GM12865 (cell line): ENCODE measurements around the gene PIK3CB.

ENCODE experiments used
- DNase-seq: peaks from one replicate; pipeline ENCODE4 v3.0.0; 2010; ENCODE audit warnings: low read depth
- H3K4me3 ChIP-seq: 2 replicates; pipeline ENCODE4 v1.5.1; 2011; ENCODE audit warnings: mild to moderate bottlenecking, low read depth, low read length, control low read depth
- CTCF ChIP-seq: IDR thresholded peaks from 2 replicates; pipeline ENCODE4 v1.5.1; 2011; ENCODE audit warnings: low read length, control low read depth, low read depth, inconsistent platforms; ENCODE audit not compliant: insufficient read depth; ENCODE audit errors: missing control alignments

PIK3CB gene

GRCh38 chr3:138873471-138874278, 38.9 kb upstream of the PIK3CB start:
- H3K4me3 ChIP-seq, result no peak overlapping the region
- TF ChIP-seq CTCF, result no peak
- no peak for DNase-seq

- no peak for TF ChIP-seq CTCF
- H3K4me3 ChIP-seq, result no peak overlapping the region
- no peak for DNase-seq
Measured at GRCh38 chr3:138872632-138873031, 37.9 kb upstream of the PIK3CB start.

- DNase-seq, result no peak
- no peak for TF ChIP-seq CTCF
- no peak overlapping the region for H3K4me3 ChIP-seq
Measured at GRCh38 chr3:138867996-138868395, 33.3 kb upstream of the PIK3CB start.

- DNase-seq, result no peak
- no peak overlapping the region for H3K4me3 ChIP-seq
- no peak for TF ChIP-seq CTCF
Measured at GRCh38 chr3:138863776-138864113, 29.0 kb upstream of the PIK3CB start.

GRCh38 chr3:138862924-138863775, 28.4 kb upstream of the PIK3CB start:
- no peak for TF ChIP-seq CTCF
- DNase-seq, result no peak
- no peak overlapping the region for H3K4me3 ChIP-seq

GRCh38 chr3:138862531-138862923, 27.8 kb upstream of the PIK3CB start:
- H3K4me3 ChIP-seq, result no peak overlapping the region

More at GRCh38 chr3:138862531-138862923, 27.8 kb upstream of the PIK3CB start:
- DNase-seq, result no peak
- TF ChIP-seq CTCF, result no peak
